ENCODE measurements around the gene HOXA9. TPM values are rescaled to one million over a fixed set of nuclear protein-coding genes. Genes with fewer than 3 reads are reported as not detected.

The HOXA9 gene
- total RNA-seq, 1 experiment from 2014 or later, result not detected

GRCh38 chr7:27130540-27131389 is 34.6 kb downstream of the HOXA9 start, which contains the start of gene HOXA4:
TSS of gene HOXA4 (minus strand) at chr7:27130757. CDS start at chr7:27130733, 24 bp downstream.
- DNase-seq (ENCODE audit: low read depth, low spot score), result peak; percentile 77
- in situ Hi-C loops (cut with HindIII; ENCODE audit: low pct_unique_long_range_greater_than_20kb, low sequenced_read_pairs), result no loop called here

GRCh38 chr7:27129729-27130539 is 35.4 kb downstream of the HOXA9 start:
- DNase-seq (ENCODE audit: low read depth, low spot score), result peak; percentile 24
- in situ Hi-C loops (cut with HindIII; ENCODE audit: low pct_unique_long_range_greater_than_20kb, low sequenced_read_pairs), result loop anchor here (10.0 kb wide), 1 partner anchor 275 kb away; no protein-coding TSS in a partner anchor

- no peak for DNase-seq (ENCODE audit: low read depth, low spot score)
- in situ Hi-C loops (cut with HindIII; ENCODE audit: low pct_unique_long_range_greater_than_20kb, low sequenced_read_pairs), result loop anchor here (10.0 kb wide), 1 partner anchor 274 kb away; no protein-coding TSS in a partner anchor
These were observed 36.3 kb downstream of the HOXA9 start for GRCh38 chr7:27128776-27129728.

- in situ Hi-C loops (cut with HindIII; ENCODE audit: low pct_unique_long_range_greater_than_20kb, low sequenced_read_pairs), result loop anchor here (10.0 kb wide), 1 partner anchor 273 kb away; no protein-coding TSS in a partner anchor
These were observed 37.3 kb downstream of the HOXA9 start for GRCh38 chr7:27128034-27128433.

DNA sequence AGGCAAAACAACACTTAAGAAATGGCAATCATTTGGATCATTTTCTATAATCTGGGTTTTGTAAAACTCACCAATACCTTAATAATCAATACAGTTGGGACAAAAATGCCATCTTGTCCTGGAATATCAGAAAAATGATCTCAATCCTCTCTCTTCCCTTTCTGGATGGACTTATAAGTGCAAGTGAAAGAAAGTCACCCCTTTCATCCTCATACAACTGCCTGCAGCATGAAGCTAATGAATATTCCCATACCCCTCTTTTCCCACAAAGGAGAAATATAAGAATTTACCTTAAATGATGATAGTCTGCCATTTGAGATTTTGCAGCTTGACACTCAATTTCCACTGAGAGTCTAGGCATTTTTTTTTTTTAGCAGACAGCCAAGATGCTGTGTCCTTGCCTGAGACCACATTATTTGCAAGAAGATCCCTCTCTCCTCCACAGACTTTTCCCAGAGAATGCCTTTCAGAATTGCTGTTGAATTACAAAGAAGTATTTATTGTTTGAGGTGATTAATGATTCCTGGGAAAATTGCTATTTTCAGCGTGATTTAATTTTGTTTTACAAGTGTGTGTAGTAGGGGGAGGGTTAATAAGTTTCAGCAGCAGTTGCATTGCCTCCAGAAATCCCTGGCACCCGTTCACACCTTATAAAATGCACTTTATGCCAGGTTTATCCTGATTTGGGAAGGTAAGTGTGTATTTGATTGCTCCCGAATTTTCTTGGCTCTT is 38.6 kb downstream of the HOXA9 start:
- DNase-seq (ENCODE audit: low read depth, low spot score), result no peak
- in situ Hi-C loops (cut with HindIII; ENCODE audit: low pct_unique_long_range_greater_than_20kb, low sequenced_read_pairs), result loop anchor here (10.0 kb wide), 1 partner anchor 272 kb away; no protein-coding TSS in a partner anchor

More at GRCh38 chr7:27128034-27128433, 37.3 kb downstream of the HOXA9 start:
- DNase-seq (ENCODE audit: low read depth, low spot score), result no peak

- no peak for DNase-seq (ENCODE audit: low read depth, low spot score)
- in situ Hi-C loops (cut with HindIII; ENCODE audit: low pct_unique_long_range_greater_than_20kb, low sequenced_read_pairs), result loop anchor here (10.0 kb wide), 1 partner anchor 271 kb away; no protein-coding TSS in a partner anchor
These were observed 39.3 kb downstream of the HOXA9 start for GRCh38 chr7:27125986-27126394.

GRCh38 chr7:27124902-27125689 is 40.2 kb downstream of the HOXA9 start:
- no peak for DNase-seq (ENCODE audit: low read depth, low spot score)
- in situ Hi-C loops (cut with HindIII; ENCODE audit: low pct_unique_long_range_greater_than_20kb, low sequenced_read_pairs), result loop anchor here (10.0 kb wide), 1 partner anchor 270 kb away; no protein-coding TSS in a partner anchor

DNA sequence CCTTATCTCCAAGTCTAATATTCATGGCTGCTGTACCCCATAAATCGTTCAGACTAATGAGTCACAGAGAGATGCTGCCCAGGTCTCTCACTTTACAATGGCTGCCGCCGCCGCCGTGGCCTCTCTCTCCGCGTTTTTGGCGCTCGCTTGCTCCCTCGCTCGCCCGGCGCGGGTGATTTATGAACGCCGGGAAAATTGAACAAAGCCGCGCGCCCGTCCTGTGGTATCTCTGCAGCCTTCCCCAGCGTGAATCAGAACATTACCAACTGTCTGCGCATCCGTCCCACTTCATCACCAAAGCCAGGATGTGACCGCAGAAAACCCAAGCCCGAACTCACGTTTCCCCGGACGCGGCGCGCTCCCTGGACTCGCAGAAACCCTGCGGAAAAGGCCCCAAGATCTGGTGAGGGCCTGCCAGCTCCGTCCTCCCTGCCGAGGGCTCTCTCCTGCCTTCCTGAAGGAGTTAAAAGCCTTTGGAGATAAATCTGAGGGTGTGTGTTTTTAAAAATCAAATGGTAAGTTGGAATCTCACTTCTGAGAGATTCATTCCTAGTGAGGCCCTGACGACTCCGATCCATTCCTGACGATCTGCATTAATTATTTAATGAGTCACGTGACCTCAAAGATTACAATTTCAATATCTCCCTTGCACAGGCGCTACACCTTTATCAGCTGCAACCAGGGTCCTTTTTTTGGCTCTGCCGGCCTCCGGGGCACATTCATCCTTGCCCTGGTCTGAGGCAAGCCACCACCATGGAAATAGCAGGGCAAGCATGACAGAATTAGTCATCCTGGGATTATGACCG is 41.0 kb downstream of the HOXA9 start:
- in situ Hi-C loops (cut with HindIII; ENCODE audit: low pct_unique_long_range_greater_than_20kb, low sequenced_read_pairs), result loop anchor here (10.0 kb wide), 1 partner anchor 269 kb away; no protein-coding TSS in a partner anchor
- no peak for DNase-seq (ENCODE audit: low read depth, low spot score)

DNA sequence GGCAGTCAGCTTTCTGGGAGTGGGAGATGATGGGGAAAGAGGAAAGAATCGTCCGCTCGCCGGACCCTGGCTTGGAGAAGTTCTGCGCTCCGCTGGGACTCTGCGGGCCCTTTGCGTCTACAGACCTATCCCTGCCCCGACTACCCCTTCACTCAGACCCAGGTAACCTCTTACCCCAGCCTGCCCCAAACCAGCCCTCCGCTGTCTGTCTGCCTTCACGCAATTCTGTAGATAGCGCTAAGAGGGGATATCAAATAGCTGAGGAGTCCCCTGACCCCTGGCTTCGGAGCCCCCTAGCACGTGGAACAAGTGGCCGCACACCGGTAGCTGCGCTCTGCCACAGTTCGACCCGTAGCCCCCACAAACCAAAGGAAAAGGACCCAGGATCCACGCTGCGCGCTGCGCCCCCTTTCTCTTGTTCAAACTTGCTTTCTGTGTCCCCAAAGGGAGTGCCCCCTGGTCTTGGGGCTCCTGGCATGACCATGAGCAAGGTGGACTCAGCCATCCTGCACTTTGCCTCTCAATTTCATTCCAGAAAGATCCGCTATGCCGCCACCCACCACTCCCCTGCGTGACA is 41.8 kb downstream of the HOXA9 start:
- no peak for DNase-seq (ENCODE audit: low read depth, low spot score)
- in situ Hi-C loops (cut with HindIII; ENCODE audit: low pct_unique_long_range_greater_than_20kb, low sequenced_read_pairs), result loop anchor here (10.0 kb wide), 1 partner anchor 269 kb away; no protein-coding TSS in a partner anchor

DNA sequence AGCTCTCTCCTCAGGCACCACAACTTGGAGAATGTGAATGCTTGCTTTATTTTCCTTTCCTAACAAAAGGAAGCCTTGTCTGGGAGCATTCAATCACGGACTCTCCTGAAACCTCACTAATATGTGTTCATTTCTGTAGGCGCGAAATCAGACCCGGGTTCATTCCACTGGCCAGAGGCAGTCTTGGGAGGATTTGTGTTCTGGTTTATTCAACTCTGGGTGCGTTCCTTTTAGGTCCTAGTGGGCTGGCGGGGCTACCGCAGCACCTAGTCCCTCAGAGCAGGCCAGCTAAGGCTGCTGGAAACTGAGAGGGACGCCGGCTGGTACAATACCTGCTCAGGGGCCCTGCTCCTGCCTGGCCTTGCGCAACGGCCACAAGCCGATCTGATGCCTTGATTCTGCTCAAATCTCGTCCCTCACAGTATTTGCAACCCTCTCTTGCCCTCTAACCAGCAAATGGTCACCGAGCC is 42.3 kb downstream of the HOXA9 start:
- DNase-seq (ENCODE audit: low read depth, low spot score), result peak; percentile 92
- in situ Hi-C loops (cut with HindIII; ENCODE audit: low pct_unique_long_range_greater_than_20kb, low sequenced_read_pairs), result loop anchor here (10.0 kb wide), 1 partner anchor 268 kb away; no protein-coding TSS in a partner anchor

GRCh38 chr7:27122077-27122910 is 43.0 kb downstream of the HOXA9 start:
- in situ Hi-C loops (cut with HindIII; ENCODE audit: low pct_unique_long_range_greater_than_20kb, low sequenced_read_pairs), result loop anchor here (10.0 kb wide), 1 partner anchor 267 kb away; no protein-coding TSS in a partner anchor
- DNase-seq (ENCODE audit: low read depth, low spot score), result no peak

- in situ Hi-C loops (cut with HindIII; ENCODE audit: low pct_unique_long_range_greater_than_20kb, low sequenced_read_pairs), result loop anchor here (10.0 kb wide), 1 partner anchor 267 kb away; no protein-coding TSS in a partner anchor
- DNase-seq (ENCODE audit: low read depth, low spot score), result no peak
These were observed 43.7 kb downstream of the HOXA9 start for GRCh38 chr7:27121684-27122076.

GRCh38 chr7:27119412-27119911 is 45.9 kb downstream of the HOXA9 start:
- no peak for DNase-seq (ENCODE audit: low read depth, low spot score)
- in situ Hi-C loops (cut with HindIII; ENCODE audit: low pct_unique_long_range_greater_than_20kb, low sequenced_read_pairs), result no loop called here

Measured in SK-MEL-5 (cell line).